Peyer's patch (tissue), 4 donors: ENCODE results near the gene BACH2. TPM values are rescaled to one million over a fixed set of nuclear protein-coding genes. Genes with fewer than 3 reads are reported as not detected.
A peak's percentile ranks its signal among the peaks of the same experiment; 100 is the strongest.

ENCODE experiments used
- DNase-seq, 3 donors: peaks; one replicate each; pipeline ENCODE4 v3.0.0-alpha.2; 2017 to 2019
- H3K27ac ChIP-seq, 4 donors: fragments of 200-600 bp; sonication (generic); one replicate each; pipeline ENCODE4 v1.5.1; 2016 to 2019
- H3K27me3 ChIP-seq, 2 donors: fragments of 200-600 bp; sonication (generic); one replicate each; pipeline ENCODE4 v1.5.1; 2019
- H3K36me3 ChIP-seq, 3 donors: fragments of 200-600 bp; sonication (generic); one replicate each; pipeline ENCODE4 v1.5.1; 2016 to 2019
- H3K4me1 ChIP-seq, 4 donors: fragments of 200-600 bp; sonication (generic); one replicate each; pipeline ENCODE4 v1.5.1; 2016 to 2019
- H3K4me3 ChIP-seq, 4 donors: fragments of 200-600 bp; sonication (generic); 1 replicate in 3 of 4; 2 replicates in 1 of 4; pipeline ENCODE4 v1.5.1; 2016 to 2019; ENCODE audit warnings: mild to moderate bottlenecking in 1 of 4
- H3K9me3 ChIP-seq, 4 donors: fragments of 200-600 bp; sonication (generic); one replicate each; pipeline ENCODE4 v1.5.1; 2016 to 2019; ENCODE audit warnings: mild to moderate bottlenecking in 1 of 4
- CTCF ChIP-seq, 6 experiments: fragments of 450-650 bp in 4 of 6; fragments of 200-600 bp in 2 of 6; sonication (generic) in 1 of 6; IDR thresholded peaks; one replicate each; pipeline ENCODE4 v1.5.1; 2017 to 2019; ENCODE audit warnings: antibody characterized with exemption in 6 of 6, mild to moderate bottlenecking in 3 of 6, moderate library complexity in 1 of 6
- POLR2A ChIP-seq, 2 donors: fragments of 450-650 bp; IDR thresholded peaks; one replicate each; pipeline ENCODE4 v1.5.1; 2017; ENCODE audit warnings: antibody characterized with exemption in 2 of 2, mild to moderate bottlenecking in 2 of 2, moderate library complexity in 2 of 2
- total RNA-seq, 4 donors: library from RNA; depleted of rRNA; stranded (reverse); fragments of >200 nt; gene quantifications; one replicate each; pipeline ENCODE4 v1.1.0, GENCODE V29; 2016

BACH2 gene
- total RNA-seq, 4 donors from 2014 or later, result 0.18 to 26.4 (median 8.2) TPM

DNA sequence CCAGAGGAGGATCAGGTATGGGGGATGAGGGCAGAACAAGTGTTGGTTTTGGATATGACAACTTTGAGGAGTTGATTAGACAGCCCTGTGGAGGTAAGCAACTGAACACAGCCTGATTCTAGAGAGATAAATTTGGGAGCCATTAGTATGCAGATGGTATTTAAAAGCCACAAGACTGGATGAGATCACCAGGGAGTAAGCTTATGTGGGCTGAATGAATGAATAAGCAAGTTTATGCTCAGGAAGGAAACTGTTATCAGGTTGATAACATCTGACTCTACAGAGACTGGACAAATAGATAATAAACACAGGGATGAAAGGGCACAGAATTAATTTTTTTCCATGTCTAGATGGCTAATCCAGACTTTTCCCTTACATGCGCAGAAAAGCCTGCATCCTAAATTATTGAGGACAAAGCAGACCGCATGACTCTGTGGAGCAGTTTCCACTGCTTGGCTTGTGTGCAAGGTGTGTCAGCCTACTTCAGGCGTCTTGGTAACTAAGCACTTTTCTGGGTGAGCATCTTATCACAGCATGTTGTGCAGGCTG, 251.7 kb downstream of the BACH2 start:
- no peak for DNase-seq
- Histone ChIP-seq H3K4me1 (peaks cover 0 to 8% (median 0%) of the 10 kb centered on the region in 4 donors), H3K27ac (no peak overlapping the region), H3K4me3 (no peak overlapping the region), H3K9me3 (no peaks in the 10 kb centered on the region), H3K36me3 (no peaks in the 10 kb centered on the region), H3K27me3 (no peaks in the 10 kb centered on the region)
- no peak for TF ChIP-seq CTCF (IDR thresholded peaks at IDR 0.05)
- TF ChIP-seq POLR2A (IDR thresholded peaks at IDR 0.05), result no peak

- no peaks in the 10 kb centered on the region for H3K36me3 ChIP-seq
These were observed 252.3 kb downstream of the BACH2 start for GRCh38 chr6:90044182-90044832.

DNA sequence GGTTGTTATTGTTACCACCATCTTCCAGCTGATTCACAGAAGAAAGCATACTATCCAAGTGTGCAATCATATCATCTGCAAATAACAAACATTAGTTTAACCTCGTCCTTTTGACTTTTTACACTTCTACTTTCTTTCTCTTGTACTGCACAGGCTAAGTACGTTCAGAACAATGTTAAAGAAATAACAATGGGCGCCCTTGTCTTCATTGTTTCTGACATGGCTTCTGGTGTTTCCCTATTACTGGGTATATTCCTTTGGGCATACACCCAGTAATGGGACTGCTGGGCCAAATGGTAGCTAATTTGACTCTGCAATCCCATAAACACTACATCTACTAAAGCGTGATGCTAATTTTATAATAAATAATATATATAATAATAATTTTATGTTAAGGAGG, 255.7 kb downstream of the BACH2 start:
- Histone ChIP-seq H3K27me3 (no peaks in the 10 kb centered on the region), H3K27ac (no peak overlapping the region), H3K4me1 (peaks cover 0 to 8% (median 0%) of the 10 kb centered on the region in 4 donors), H3K36me3 (no peaks in the 10 kb centered on the region), H3K9me3 (no peaks in the 10 kb centered on the region), H3K4me3 (no peak overlapping the region)
- DNase-seq, result no peak
- TF ChIP-seq POLR2A (IDR thresholded peaks at IDR 0.05), result no peak
- TF ChIP-seq CTCF (IDR thresholded peaks at IDR 0.05), result no peak

More at GRCh38 chr6:90044182-90044832, 252.3 kb downstream of the BACH2 start:
- Histone ChIP-seq H3K27me3 (no peaks in the 10 kb centered on the region), H3K4me3 (no peak overlapping the region), H3K9me3 (no peaks in the 10 kb centered on the region), H3K4me1 (peaks cover 0 to 8% (median 0%) of the 10 kb centered on the region in 4 donors), H3K27ac (no peak overlapping the region)
- TF ChIP-seq CTCF (IDR thresholded peaks at IDR 0.05) (no peak), POLR2A (IDR thresholded peaks at IDR 0.05) (no peak)
- peak in 1 of 3 donors; percentile 50 for DNase-seq

- no peaks in the 10 kb centered on the region for H3K9me3 ChIP-seq
- no peak overlapping the region for H3K4me3 ChIP-seq
- no peak overlapping the region for H3K27ac ChIP-seq
- no peak for DNase-seq
- H3K27me3 ChIP-seq, result no peaks in the 10 kb centered on the region
- H3K4me1 ChIP-seq, result peaks cover 0 to 6% (median 0%) of the 10 kb centered on the region in 4 donors
- TF ChIP-seq CTCF (IDR thresholded peaks at IDR 0.05), result no peak
- TF ChIP-seq POLR2A (IDR thresholded peaks at IDR 0.05), result no peak
- no peaks in the 10 kb centered on the region for H3K36me3 ChIP-seq
These were observed 256.7 kb downstream of the BACH2 start for GRCh38 chr6:90039911-90040310.

GRCh38 chr6:90038961-90039653, 257.5 kb downstream of the BACH2 start:
- DNase-seq, result peak in 2 of 3 donors; percentile 50 to 55
- Histone ChIP-seq H3K9me3 (no peaks in the 10 kb centered on the region), H3K4me1 (no peaks in the 10 kb centered on the region), H3K27ac (peak overlapping the region in 2 of 4 donors; percentile 10 to 50), H3K4me3 (peak overlapping the region in 1 of 4 donors; percentile 16), H3K36me3 (no peaks in the 10 kb centered on the region), H3K27me3 (no peaks in the 10 kb centered on the region)
- no peak for TF ChIP-seq POLR2A (IDR thresholded peaks at IDR 0.05)
- TF ChIP-seq CTCF (IDR thresholded peaks at IDR 0.05), result no peak
